Measurements from ENCODE around the gene PHYH. TPM values are rescaled to one million over a fixed set of nuclear protein-coding genes. Genes with fewer than 3 reads are reported as not detected.

PHYH gene
- total RNA-seq, 2 experiments from 2014 or later: 8.5 to 10.0 TPM

DNA sequence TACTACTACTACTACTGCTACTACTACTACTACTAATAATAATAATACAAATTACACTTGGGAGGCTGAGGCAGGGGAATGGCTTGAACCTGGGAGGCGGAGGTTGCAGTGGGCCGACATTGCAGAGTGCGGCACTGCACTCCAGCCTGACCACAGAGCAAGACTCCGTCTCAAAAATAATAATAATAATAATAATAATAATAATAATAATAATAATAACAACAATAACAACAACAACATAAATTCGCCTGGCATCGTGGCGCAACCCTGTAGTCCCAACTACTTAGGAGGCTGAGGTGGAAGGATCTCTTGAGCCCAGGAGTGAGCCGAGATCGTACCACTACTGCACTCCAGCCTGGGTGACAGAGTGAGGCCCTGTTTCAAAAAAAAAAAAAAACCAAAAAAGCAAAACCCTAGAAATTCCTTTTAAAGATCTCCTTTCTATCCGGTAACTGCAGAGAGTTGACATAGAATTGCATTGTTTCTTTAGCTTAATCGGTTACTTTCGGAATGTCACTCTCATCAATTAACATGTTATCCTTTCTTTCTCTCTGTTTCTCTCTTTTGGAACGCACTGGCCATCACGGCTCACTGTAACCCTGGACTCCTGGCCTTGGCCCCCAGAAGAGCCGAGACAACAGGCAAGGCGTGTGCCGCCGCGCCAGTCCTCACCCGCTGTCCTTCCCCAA lies 972 bp downstream of the PHYH start:
- peak overlapping the region; percentile 71 for H3K4me3 ChIP-seq (ENCODE audit: low read length)
- Mint-ChIP-seq H3K36me3 (ENCODE audit: low read depth) (peaks cover 18% of the 10 kb centered on the region), H3K4me1 (ENCODE audit: low read depth) (peaks cover 24% of the 10 kb centered on the region), H3K4me3 (peak overlapping the region; percentile 91), H3K27me3 (no peaks in the 10 kb centered on the region), H3K9me3 (no peaks in the 10 kb centered on the region), H3K27ac (peak overlapping the region; percentile 77)
- DNase-seq (no peak), ATAC-seq (ENCODE audit: poor library complexity) (no peak)
- H3K9me3 ChIP-seq (ENCODE audit: control insufficient read depth in 1 of 2, insufficient read depth in 1 of 2, low read length in 2 of 2): no peaks in the 10 kb centered on the region
- peak overlapping the region; percentile 30 to 85 for H3K27ac ChIP-seq (ENCODE audit: low read depth in 1 of 2, low read length in 2 of 2)
- H3K27me3 ChIP-seq (ENCODE audit: control insufficient read depth in 1 of 2, insufficient read depth in 2 of 2, low read length in 2 of 2): no peaks in the 10 kb centered on the region
- H3K36me3 ChIP-seq (ENCODE audit: insufficient read depth, low read length): peaks cover 3% of the 10 kb centered on the region
- POLR2A ChIA-PET: interaction anchor here (1.4 to 6.8 kb wide), 3 partner anchors 52 to 199 kb away, joined by 4 to 244 read pairs (median 8); partner anchors contain the start of genes MCM10, OPTN and SEPHS1
- TF ChIP-seq, protein P1, sequence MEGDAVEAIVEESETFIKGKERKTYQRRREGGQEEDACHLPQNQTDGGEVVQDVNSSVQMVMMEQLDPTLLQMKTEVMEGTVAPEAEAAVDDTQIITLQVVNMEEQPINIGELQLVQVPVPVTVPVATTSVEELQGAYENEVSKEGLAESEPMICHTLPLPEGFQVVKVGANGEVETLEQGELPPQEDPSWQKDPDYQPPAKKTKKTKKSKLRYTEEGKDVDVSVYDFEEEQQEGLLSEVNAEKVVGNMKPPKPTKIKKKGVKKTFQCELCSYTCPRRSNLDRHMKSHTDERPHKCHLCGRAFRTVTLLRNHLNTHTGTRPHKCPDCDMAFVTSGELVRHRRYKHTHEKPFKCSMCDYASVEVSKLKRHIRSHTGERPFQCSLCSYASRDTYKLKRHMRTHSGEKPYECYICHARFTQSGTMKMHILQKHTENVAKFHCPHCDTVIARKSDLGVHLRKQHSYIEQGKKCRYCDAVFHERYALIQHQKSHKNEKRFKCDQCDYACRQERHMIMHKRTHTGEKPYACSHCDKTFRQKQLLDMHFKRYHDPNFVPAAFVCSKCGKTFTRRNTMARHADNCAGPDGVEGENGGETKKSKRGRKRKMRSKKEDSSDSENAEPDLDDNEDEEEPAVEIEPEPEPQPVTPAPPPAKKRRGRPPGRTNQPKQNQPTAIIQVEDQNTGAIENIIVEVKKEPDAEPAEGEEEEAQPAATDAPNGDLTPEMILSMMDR (IDR thresholded peaks at IDR 0.05): no peak
- intact Hi-C loops (cut with DNase I, micrococcal nuclease): loop anchor here in 1 of 2 experiments (10.0 kb wide), 1 partner anchor 954 kb away; the partner anchor contains the start of gene CAMK1D
- peaks cover 36% of the 10 kb centered on the region for H3K4me1 ChIP-seq (ENCODE audit: insufficient read depth, low read length)
- CTCF ChIA-PET: no interaction called here

DNA sequence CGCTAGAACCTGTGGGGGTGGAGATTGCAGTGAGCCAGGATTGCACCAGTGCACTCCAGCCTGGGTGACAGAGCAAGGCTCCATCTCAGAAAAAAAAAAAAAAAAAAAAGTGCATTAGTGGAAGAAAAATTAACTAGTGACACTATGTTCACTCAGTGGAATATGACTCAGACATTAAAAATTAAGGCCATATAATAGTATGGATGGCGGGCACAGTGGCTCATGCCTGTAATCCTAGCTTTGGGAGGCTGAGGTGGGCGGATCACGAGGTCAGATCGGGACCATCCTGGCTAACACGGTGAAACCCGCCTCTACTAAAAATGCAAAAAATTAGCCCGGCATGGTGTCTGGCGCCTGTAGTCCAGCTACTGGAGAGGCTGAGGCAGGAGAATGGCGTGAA lies 3.4 kb downstream of the PHYH start:
- intact Hi-C loops (cut with DNase I, micrococcal nuclease): loop anchor here in 1 of 2 experiments (10.0 kb wide), 1 partner anchor 952 kb away; the partner anchor contains the start of gene CAMK1D
- Mint-ChIP-seq H3K4me3 (no peak overlapping the region), H3K27ac (no peak overlapping the region), H3K4me1 (ENCODE audit: low read depth) (peaks cover 13% of the 10 kb centered on the region), H3K9me3 (no peaks in the 10 kb centered on the region), H3K36me3 (ENCODE audit: low read depth) (peaks cover 25% of the 10 kb centered on the region), H3K27me3 (no peaks in the 10 kb centered on the region)
- ChIA-PET CTCF (no interaction called here), POLR2A (no interaction called here)
- TF ChIP-seq, protein P1 (IDR thresholded peaks at IDR 0.05): no peak
- H3K4me1 ChIP-seq (ENCODE audit: insufficient read depth, low read length): peaks cover 23% of the 10 kb centered on the region
- no peak for ATAC-seq (ENCODE audit: poor library complexity)
- H3K4me3 ChIP-seq (ENCODE audit: low read length): no peak overlapping the region
- H3K27ac ChIP-seq (ENCODE audit: low read depth in 1 of 2, low read length in 2 of 2): no peak overlapping the region
- DNase-seq: no peak
- H3K9me3 ChIP-seq (ENCODE audit: control insufficient read depth in 1 of 2, insufficient read depth in 1 of 2, low read length in 2 of 2): no peaks in the 10 kb centered on the region
- peaks cover 3% of the 10 kb centered on the region for H3K36me3 ChIP-seq (ENCODE audit: insufficient read depth, low read length)
- no peaks in the 10 kb centered on the region for H3K27me3 ChIP-seq (ENCODE audit: control insufficient read depth in 1 of 2, insufficient read depth in 2 of 2, low read length in 2 of 2)

DNA sequence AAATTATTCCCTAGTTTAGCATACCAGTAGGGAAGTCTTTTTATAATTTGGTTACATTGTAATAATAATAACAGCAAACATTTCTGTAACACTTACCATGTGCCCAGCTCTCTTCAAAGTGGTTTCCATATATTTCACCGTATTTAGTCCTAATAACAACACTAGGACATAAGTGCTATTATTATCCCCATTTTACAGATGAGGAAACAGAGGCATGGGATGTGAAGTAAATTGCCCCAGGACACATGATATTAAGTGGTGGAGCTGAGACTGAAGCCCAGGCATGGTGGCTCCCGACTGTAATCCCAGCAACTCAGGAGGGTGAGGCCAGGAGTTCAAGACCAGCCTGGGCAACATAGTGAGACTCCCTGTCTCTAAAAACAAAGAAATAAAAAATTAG lies 5.1 kb downstream of the PHYH start:
- CTCF ChIA-PET: no interaction called here

More for the DNA sequence above, 5.1 kb downstream of the PHYH start:
- Histone ChIP-seq H3K9me3 (ENCODE audit: control insufficient read depth in 1 of 2, insufficient read depth in 1 of 2, low read length in 2 of 2) (no peaks in the 10 kb centered on the region), H3K4me3 (ENCODE audit: low read length) (no peak overlapping the region), H3K27ac (ENCODE audit: low read depth in 1 of 2, low read length in 2 of 2) (no peak overlapping the region), H3K27me3 (ENCODE audit: control insufficient read depth in 1 of 2, insufficient read depth in 2 of 2, low read length in 2 of 2) (no peaks in the 10 kb centered on the region), H3K4me1 (ENCODE audit: insufficient read depth, low read length) (peaks cover 7% of the 10 kb centered on the region), H3K36me3 (ENCODE audit: insufficient read depth, low read length) (peaks cover 3% of the 10 kb centered on the region)
- Mint-ChIP-seq H3K4me3 (no peak overlapping the region), H3K36me3 (ENCODE audit: low read depth) (peaks cover 32% of the 10 kb centered on the region), H3K27ac (no peak overlapping the region), H3K9me3 (no peaks in the 10 kb centered on the region), H3K27me3 (no peaks in the 10 kb centered on the region), H3K4me1 (ENCODE audit: low read depth) (peaks cover 6% of the 10 kb centered on the region)
- POLR2A ChIA-PET: no interaction called here
- DNase-seq (no peak), ATAC-seq (ENCODE audit: poor library complexity) (no peak)
- intact Hi-C loops (cut with DNase I, micrococcal nuclease): loop anchor here in 1 of 2 experiments (10.0 kb wide), 1 partner anchor 950 kb away; the partner anchor contains the start of gene CAMK1D
- TF ChIP-seq, protein P1 (IDR thresholded peaks at IDR 0.05): no peak

All from CD4-positive, alpha-beta T cell (primary cell).